HG03039 (cell line): ENCODE results near the gene BOC.

Experiments used
- ATAC-seq: cut with Tn5 transposase; IDR thresholded peaks from one replicate; pipeline ENCODE4 v1.9.1; 2021; ENCODE audit warnings: mild to moderate bottlenecking, moderate library complexity; ENCODE audit not compliant: unreplicated experiment

Gene BOC

DNA sequence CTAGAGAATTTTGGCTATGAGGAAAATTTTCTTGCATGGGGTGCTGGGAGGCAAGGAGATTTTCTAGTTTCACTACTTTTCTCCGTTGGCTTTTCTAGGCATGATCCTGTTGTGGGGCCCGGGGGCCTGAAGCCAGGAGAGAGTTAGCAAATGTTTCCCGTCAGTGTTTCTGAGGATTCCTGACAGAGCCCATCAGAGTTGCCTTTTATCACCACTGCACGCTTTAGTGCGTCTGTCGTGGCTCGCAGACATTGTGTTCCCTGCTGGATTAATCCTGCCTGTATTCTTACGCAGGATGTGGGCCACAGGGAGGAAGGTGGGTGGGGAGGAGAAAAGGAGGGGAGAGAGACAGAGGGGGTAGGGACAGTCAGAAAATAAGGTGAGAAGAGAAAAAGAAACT lies 18.1 kb upstream of the BOC start:
- no peak for ATAC-seq

GRCh38 chr3:113193719-113194118 lies 17.6 kb upstream of the BOC start:
- ATAC-seq = no peak

- no peak for ATAC-seq
Observed at GRCh38 chr3:113194823-113195401, 16.4 kb upstream of the BOC start.

GRCh38 chr3:113200351-113200750 lies 11.0 kb upstream of the BOC start:
- ATAC-seq = no peak

DNA sequence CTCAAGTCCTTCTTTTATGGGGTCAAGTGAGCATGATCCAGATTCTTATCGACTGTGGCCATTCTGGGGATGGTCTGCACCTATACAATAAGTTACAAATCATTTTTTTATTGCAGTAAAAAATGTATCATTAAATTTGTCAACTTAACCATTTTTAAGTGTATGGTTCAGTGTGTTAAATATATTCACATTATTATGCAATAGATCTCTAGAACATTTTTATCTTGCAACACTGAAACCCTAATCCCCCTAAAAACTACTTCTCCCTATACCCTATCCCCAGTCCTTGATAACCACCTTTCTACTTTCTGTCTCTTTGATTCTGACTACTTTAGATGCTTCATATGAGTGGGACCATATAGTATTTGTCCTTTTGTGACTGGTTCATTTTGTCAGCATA lies 10.4 kb upstream of the BOC start:
- ATAC-seq = no peak

GRCh38 chr3:113204371-113204770 lies 7.0 kb upstream of the BOC start:
- ATAC-seq = no peak

DNA sequence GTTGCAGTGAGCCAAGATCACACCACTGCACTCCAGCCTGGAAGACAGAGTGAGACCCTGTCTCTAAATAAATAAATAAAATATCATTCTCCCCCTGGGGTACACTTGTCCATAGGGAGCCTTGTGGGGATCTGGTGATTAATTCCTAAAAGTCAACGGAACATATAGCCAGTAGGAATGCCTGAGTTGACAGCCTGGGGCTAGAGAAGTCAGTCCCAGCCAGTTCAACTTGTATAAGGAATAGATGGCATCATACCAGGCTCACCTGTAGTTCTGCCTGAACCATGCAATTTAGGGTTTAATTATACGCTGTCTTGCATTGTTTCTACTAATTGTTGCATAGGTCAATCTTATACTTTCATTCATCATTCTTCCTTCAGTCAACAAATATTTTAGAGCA lies 5.9 kb upstream of the BOC start:
- ATAC-seq = no peak

GRCh38 chr3:113210604-113211329 lies 590 bp upstream of the BOC start:
- no peak for ATAC-seq

DNA sequence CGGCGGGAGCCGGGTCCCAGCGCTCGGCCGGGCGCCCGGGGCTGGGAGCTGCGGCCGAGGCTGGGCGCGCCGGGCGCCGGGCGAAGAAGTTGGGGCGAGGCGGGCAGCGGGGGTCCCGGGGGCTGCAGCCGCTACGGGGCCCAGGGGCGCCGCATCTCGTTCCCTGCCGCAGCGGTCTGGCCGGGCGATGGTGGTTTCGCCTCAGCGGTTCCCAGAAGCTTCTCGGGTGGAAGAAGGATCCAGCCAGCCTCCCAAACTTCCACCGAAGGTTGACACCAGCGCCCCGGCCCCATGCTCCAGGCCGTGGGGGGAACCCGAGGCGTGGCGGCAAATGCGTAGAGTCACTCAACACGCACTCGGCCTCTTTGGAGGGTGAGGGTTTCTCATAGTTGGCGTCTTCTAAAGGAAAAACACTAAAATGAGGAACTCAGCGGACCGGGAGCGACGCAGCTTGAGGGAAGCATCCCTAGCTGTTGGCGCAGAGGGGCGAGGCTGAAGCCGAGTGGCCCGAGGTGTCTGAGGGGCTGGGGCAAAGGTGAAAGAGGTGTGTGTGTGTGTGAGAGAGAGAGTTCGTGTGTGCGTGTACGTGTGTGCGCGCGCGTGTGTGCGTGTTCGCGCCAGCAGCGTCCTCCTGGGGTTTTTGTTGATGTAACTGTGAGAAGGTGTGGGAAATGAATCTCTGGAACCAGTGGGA lies 940 bp downstream of the BOC start:
- ATAC-seq = no peak

- no peak for ATAC-seq
Observed at GRCh38 chr3:113212844-113213375, 1.6 kb downstream of the BOC start.

- no peak for ATAC-seq
Observed at GRCh38 chr3:113213896-113214587, 2.7 kb downstream of the BOC start.

DNA sequence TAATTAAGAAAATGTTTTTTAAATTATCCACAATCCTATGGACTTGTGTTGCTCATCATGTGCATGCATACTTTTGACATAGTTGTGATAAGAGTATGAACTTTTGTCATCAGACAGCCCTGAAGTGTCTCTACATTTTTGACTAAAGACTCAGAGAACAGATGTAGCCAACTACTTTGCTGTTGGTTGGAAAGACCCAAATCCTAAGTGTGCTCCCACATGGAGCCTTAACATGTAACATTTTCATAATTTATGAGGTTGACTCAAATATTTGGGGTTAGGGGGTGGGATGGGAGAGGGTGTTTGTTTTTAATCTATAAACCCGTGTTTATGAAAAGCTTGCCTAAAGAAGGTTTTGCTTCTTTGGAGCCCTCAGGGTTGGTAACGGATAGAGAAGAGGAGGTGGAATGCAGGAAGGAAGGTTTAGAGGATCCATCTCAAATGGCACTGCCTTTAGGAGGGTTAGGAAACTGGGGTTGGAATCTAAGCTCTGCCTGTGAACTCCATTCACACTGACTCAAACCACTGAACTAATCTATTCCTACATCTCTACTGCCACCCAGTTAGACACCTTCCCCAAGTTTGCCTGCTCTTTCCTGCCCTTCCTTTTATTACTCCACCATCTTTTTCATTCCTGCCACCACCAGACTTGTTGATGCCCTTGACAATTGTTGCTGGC lies 3.7 kb downstream of the BOC start:
- ATAC-seq = no peak

GRCh38 chr3:113216393-113216792 lies 5.0 kb downstream of the BOC start:
- ATAC-seq = no peak

DNA sequence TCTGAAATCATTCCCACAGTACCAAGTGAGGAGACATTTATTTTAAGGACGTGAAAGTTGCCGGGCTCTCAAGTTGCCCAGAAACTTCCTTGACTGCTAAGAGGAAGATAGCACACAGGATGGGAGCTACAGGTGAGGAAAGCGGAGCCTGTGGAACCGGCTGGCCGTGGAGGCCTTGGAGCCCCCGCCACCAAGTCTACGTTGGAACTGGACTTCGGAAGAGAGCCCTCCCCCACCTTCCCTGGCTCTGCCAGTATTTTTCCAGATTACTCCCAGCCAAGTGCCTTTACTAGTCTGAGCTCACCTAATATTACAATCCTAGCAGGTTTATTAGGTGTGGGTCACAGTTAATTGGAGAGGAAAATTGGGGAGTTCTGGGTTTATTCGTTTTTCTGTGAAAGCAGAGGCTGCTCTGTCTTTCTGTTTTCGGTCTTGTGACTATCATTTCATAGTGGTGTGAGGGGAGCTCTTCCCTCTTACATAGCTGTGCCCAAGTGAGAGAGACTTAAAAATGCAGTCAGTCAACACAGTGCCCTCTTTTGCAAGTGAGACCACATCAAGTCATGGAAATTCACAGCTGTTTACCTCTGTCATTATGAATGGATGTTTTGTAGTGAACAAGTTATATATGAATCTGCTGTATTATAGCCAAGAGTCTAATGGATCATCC lies 6.8 kb downstream of the BOC start:
- no peak for ATAC-seq

- no peak for ATAC-seq
Observed at GRCh38 chr3:113218681-113219045, 7.3 kb downstream of the BOC start.

GRCh38 chr3:113219605-113220300 lies 8.4 kb downstream of the BOC start:
- ATAC-seq = no peak

DNA sequence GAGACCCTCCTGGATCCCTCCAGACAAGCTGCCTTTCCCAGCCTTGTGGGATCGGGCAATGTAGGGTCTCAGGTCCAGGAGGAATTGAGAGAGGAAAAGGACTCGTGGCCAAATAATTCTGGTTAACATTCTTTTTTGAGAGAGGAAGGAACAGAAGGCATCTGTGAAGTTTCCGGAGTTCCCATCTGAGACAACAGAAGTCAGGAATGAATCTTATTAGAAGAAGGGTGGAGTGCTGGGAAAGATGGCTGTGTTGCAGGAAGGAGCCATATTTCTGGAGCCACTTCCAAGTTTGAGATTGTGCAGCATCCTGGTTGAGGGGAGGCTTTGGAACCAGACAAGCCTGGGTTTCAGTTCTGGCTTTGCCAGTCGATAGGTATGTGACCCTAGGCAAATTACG lies 9.4 kb downstream of the BOC start:
- no peak for ATAC-seq

- ATAC-seq = no peak
Observed at GRCh38 chr3:113221721-113222257, 10.4 kb downstream of the BOC start.

DNA sequence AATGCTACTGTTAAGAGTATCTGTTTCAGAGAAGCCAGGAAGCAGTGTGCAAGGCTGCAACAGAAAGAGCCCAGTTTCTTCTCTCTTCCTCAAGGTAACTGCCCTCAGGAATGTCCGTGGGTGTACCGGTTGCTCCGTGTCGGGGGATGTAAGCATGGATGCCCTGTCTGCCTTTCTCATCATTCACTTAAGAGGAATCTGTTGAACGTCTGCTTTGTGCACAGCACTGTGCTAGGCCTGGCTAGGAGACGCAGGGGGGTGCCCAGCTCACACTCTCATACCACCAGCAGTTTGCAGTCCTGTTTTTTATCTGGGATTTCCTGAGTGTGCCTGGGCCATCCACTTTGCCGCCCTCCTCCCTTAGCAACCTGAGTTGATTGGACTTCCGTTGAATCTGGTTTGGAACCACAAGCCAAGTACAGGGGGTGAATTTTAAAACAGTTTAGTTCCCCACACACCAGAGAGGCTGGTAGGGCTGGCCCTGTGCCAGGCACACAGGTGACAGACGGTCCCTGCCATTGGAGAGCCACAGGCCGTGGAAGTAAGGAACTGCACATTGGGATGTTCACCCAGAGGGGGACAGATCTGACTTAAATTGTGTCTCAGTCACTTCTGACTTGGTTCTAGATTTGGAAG lies 11.2 kb downstream of the BOC start:
- ATAC-seq = no peak
